Liver (tissue), 9 donors: ENCODE data around the gene ST7. TPM values are rescaled to one million over a fixed set of nuclear protein-coding genes. Genes with fewer than 3 reads are reported as not detected.
"Not testable (repeated sequence)": the region's sequence is repeated elsewhere in the genome, so short reads cannot be mapped to it uniquely, and the experiment has no call there.

Source experiments
- DNase-seq: peaks from one replicate; pipeline ENCODE4 v3.0.0-alpha.2; 2017; ENCODE audit warnings: low spot score
- H3K27ac ChIP-seq, 2 donors: one replicate each; pipeline ENCODE4 v1.7.0; 2013; ENCODE audit warnings: inconsistent platforms in 2 of 2, low read length in 2 of 2, control low read depth in 1 of 2, low read depth in 1 of 2, mild to moderate bottlenecking in 1 of 2
- H3K27me3 ChIP-seq, 4 donors: one replicate each; pipeline versions ENCODE4 v1.6.1 to v1.7.0; 2013; ENCODE audit warnings: low read length in 3 of 4, inconsistent platforms in 1 of 4, mild to moderate bottlenecking in 1 of 4, moderate library complexity in 1 of 4; ENCODE audit not compliant: control insufficient read depth in 4 of 4, insufficient read depth in 4 of 4
- H3K36me3 ChIP-seq, 4 donors: one replicate each; pipeline versions ENCODE4 v1.6.1 to v1.7.0; 2013; ENCODE audit warnings: low read length in 3 of 4, mild to moderate bottlenecking in 3 of 4, low read depth in 1 of 4, moderate library complexity in 1 of 4; ENCODE audit not compliant: control insufficient read depth in 4 of 4, insufficient read depth in 3 of 4
- H3K4me1 ChIP-seq, 4 donors: one replicate each; pipeline versions ENCODE4 v1.6.1 to v1.7.0; 2013; ENCODE audit warnings: low read length in 3 of 4, mild to moderate bottlenecking in 3 of 4, moderate library complexity in 1 of 4; ENCODE audit not compliant: control insufficient read depth in 4 of 4, insufficient read depth in 4 of 4
- H3K4me3 ChIP-seq, 3 donors: one replicate each; pipeline versions ENCODE4 v1.6.1 to v1.7.0; 2013; ENCODE audit warnings: low read length in 3 of 3, control low read depth in 1 of 3, low read depth in 1 of 3, mild to moderate bottlenecking in 1 of 3
- H3K9ac ChIP-seq, 2 donors: one replicate each; pipeline ENCODE4 v1.7.0; 2013; ENCODE audit warnings: low read length in 2 of 2, mild to moderate bottlenecking in 2 of 2, moderate library complexity in 2 of 2, control low read depth in 1 of 2, low read depth in 1 of 2
- H3K9me3 ChIP-seq, 4 donors: one replicate each; pipeline versions ENCODE4 v1.6.1 to v1.7.0; 2013; ENCODE audit warnings: low read length in 3 of 4; ENCODE audit not compliant: control insufficient read depth in 4 of 4
- CTCF ChIP-seq: fragments of 150-350 bp; IDR thresholded peaks from 2 replicates; pipeline ENCODE4 v1.5.1; 2017; ENCODE audit warnings: improper control_type of control experiment, low read depth, low read length; ENCODE audit not compliant: missing input control
- EGR1 ChIP-seq, 2 donors: IDR thresholded peaks; 2 replicates each; pipeline ENCODE4 v1.6.1; 2016 to 2018; ENCODE audit warnings: antibody characterized with exemption in 2 of 2, low read depth in 2 of 2
- FOXA1 ChIP-seq: IDR thresholded peaks from 2 replicates; pipeline ENCODE4 v1.6.1; 2016; ENCODE audit warnings: antibody characterized with exemption
- FOXA2 ChIP-seq: IDR thresholded peaks from 2 replicates; pipeline ENCODE4 v1.6.1; 2016; ENCODE audit warnings: antibody characterized with exemption
- GABPA ChIP-seq, 2 donors: IDR thresholded peaks in 1 of 2; conservative IDR thresholded peaks in 1 of 2; 2 replicates each; pipeline ENCODE4 v1.6.1; 2016; ENCODE audit warnings: antibody characterized with exemption in 2 of 2, mild to moderate bottlenecking in 1 of 2, moderate library complexity in 1 of 2
- JUND ChIP-seq, 2 donors: IDR thresholded peaks; 2 replicates each; pipeline ENCODE4 v1.6.1; 2016; ENCODE audit warnings: antibody characterized with exemption in 2 of 2
- NR2F2 ChIP-seq: IDR thresholded peaks from 2 replicates; pipeline ENCODE4 v1.6.1; 2016; ENCODE audit warnings: antibody characterized with exemption
- YY1 ChIP-seq: IDR thresholded peaks from 2 replicates; pipeline ENCODE4 v1.6.1; 2016; ENCODE audit warnings: antibody characterized with exemption, mild to moderate bottlenecking
- WGBS: extraction: QIAGEN DNeasy Blood & Tissue Kit; methylation state at CpG from one replicate; pipeline ENCODE4 v1.1.7; 2013; 5-methylcytosine and 5-hydroxymethylcytosine counted together
- polyA plus RNA-seq, 2 donors: library from polyadenylated mRNA; stranded (reverse) in 1 of 2; unstranded in 1 of 2; fragments of 200-250 nt in 1 of 2; fragments of >200 nt in 1 of 2; fragmentation: Nextera tagmentation in 1 of 2; extraction: Ambion mirVana in 1 of 2; gene quantifications; one replicate each; pipeline versions ENCODE4 v1.2.1 to v1.2.3, GENCODE V29; 2013 to 2015
- total RNA-seq, 2 donors: library from RNA; depleted of rRNA; stranded (reverse); fragments of >200 nt; gene quantifications; one replicate each; pipeline ENCODE4 v1.2.3, GENCODE V29; 2014
- TF ChIP-seq, protein P1 (sequence below): IDR thresholded peaks from 2 replicates; pipeline ENCODE4 v1.6.1; 2016; ENCODE audit warnings: antibody characterized with exemption, mild to moderate bottlenecking
- TF ChIP-seq, protein P2 (sequence below): IDR thresholded peaks from 2 replicates; pipeline ENCODE4 v1.6.1; 2016; ENCODE audit warnings: antibody characterized with exemption
- TF ChIP-seq, protein P3 (sequence below): IDR thresholded peaks from 2 replicates; pipeline ENCODE4 v1.6.1; 2016; ENCODE audit warnings: antibody characterized with exemption
- donor health status: healthy.
- donor health status: healthy.
- donor health status: healthy.
- donor health status: healthy.
- donor health status: healthy.

ST7 gene
- total and polyA plus RNA-seq, 4 donors = 13.5 to 30.7 (median 22.6) TPM

DNA sequence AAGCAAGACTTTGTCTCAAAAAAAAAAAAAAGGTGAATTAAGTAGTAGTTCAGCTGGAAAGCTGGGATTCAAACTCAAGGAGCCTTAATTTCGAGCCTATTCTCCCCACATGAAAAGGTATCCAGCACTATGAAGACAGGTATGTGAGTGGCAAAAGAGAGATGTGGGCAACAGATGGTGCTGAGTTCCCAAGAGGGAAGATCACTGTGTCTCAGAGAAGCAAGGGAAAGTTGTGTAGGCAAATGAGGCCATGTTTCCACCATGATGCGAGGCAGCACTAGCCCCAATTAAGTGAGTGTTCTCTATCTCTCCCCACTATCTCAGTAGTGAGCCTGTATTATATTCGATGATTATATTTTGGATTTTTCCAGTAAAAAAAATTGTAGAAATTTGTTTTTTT, 19.8 kb upstream of the ST7 start (continued):
- TF ChIP-seq, protein P1, sequence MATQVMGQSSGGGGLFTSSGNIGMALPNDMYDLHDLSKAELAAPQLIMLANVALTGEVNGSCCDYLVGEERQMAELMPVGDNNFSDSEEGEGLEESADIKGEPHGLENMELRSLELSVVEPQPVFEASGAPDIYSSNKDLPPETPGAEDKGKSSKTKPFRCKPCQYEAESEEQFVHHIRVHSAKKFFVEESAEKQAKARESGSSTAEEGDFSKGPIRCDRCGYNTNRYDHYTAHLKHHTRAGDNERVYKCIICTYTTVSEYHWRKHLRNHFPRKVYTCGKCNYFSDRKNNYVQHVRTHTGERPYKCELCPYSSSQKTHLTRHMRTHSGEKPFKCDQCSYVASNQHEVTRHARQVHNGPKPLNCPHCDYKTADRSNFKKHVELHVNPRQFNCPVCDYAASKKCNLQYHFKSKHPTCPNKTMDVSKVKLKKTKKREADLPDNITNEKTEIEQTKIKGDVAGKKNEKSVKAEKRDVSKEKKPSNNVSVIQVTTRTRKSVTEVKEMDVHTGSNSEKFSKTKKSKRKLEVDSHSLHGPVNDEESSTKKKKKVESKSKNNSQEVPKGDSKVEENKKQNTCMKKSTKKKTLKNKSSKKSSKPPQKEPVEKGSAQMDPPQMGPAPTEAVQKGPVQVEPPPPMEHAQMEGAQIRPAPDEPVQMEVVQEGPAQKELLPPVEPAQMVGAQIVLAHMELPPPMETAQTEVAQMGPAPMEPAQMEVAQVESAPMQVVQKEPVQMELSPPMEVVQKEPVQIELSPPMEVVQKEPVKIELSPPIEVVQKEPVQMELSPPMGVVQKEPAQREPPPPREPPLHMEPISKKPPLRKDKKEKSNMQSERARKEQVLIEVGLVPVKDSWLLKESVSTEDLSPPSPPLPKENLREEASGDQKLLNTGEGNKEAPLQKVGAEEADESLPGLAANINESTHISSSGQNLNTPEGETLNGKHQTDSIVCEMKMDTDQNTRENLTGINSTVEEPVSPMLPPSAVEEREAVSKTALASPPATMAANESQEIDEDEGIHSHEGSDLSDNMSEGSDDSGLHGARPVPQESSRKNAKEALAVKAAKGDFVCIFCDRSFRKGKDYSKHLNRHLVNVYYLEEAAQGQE = no peak
- no peak for TF ChIP-seq FOXA2
- TF ChIP-seq EGR1 (IDR thresholded peaks at IDR 0.05; ENCODE audit: low read depth in 2 of 2) = no peak
- no peak for TF ChIP-seq GABPA (IDR thresholded peaks at IDR 0.05 in 1 of 2, conservative IDR thresholded peaks at IDR 0.05 in 1 of 2)

GRCh38 chr7:116934580-116934979, 18.7 kb upstream of the ST7 start:
- no peaks in the 10 kb centered on the region for H3K27me3 ChIP-seq
- no peaks in the 10 kb centered on the region for H3K9me3 ChIP-seq
- no peak overlapping the region for H3K4me3 ChIP-seq
- 72% methylated on average over 2 of the region's 2 CpGs for WGBS
- DNase-seq = no peak
- TF ChIP-seq JUND (IDR thresholded peaks at IDR 0.05) = no peak
- no peak for TF ChIP-seq CTCF
- TF ChIP-seq, protein P2, sequence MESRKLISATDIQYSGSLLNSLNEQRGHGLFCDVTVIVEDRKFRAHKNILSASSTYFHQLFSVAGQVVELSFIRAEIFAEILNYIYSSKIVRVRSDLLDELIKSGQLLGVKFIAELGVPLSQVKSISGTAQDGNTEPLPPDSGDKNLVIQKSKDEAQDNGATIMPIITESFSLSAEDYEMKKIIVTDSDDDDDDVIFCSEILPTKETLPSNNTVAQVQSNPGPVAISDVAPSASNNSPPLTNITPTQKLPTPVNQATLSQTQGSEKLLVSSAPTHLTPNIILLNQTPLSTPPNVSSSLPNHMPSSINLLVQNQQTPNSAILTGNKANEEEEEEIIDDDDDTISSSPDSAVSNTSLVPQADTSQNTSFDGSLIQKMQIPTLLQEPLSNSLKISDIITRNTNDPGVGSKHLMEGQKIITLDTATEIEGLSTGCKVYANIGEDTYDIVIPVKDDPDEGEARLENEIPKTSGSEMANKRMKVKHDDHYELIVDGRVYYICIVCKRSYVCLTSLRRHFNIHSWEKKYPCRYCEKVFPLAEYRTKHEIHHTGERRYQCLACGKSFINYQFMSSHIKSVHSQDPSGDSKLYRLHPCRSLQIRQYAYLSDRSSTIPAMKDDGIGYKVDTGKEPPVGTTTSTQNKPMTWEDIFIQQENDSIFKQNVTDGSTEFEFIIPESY = no peak
- TF ChIP-seq FOXA2 = no peak
- peaks cover 0 to 4% (median 1%) of the 10 kb centered on the region in 4 donors for H3K4me1 ChIP-seq
- no peaks in the 10 kb centered on the region for H3K36me3 ChIP-seq
- no peak overlapping the region for H3K27ac ChIP-seq
- no peak overlapping the region for H3K9ac ChIP-seq

- not testable (repeated sequence) for H3K9ac ChIP-seq, H3K4me3 ChIP-seq, H3K9me3 ChIP-seq, DNase-seq, H3K27me3 ChIP-seq, H3K4me1 ChIP-seq, H3K36me3 ChIP-seq, H3K27ac ChIP-seq
- 84% methylated on average over 4 of the region's 4 CpGs for WGBS
Measured at GRCh38 chr7:116936844-116937243, 16.5 kb upstream of the ST7 start.

DNA sequence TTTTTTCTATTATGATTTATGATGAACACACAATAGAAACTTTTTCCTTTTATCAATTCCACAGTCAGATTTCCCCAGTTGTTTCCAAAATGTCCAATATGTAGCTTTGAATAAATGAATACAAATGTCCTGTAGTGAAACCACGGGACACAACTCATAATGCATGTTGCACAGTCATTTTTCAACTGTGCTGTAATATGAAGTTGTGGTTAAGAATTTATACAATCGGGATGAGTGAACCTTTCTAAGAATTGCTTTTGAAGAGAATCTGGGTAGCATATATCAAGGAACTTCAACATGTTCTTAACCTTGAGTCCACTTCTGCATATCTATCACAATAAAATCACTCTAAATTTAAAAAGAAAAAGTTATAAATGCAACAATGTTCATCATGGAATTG, 14.6 kb upstream of the ST7 start:
- no peaks in the 10 kb centered on the region for H3K27me3 ChIP-seq
- no peak overlapping the region for H3K27ac ChIP-seq
- no peaks in the 10 kb centered on the region for H3K4me1 ChIP-seq
- no peak for DNase-seq
- 91% methylated on average over 2 of the region's 2 CpGs for WGBS
- H3K4me3 ChIP-seq = no peak overlapping the region
- no peaks in the 10 kb centered on the region for H3K36me3 ChIP-seq
- H3K9ac ChIP-seq = no peak overlapping the region
- no peaks in the 10 kb centered on the region for H3K9me3 ChIP-seq
- TF ChIP-seq EGR1 (IDR thresholded peaks at IDR 0.05; ENCODE audit: low read depth in 2 of 2) (no peak), NR2F2 (no peak), JUND (IDR thresholded peaks at IDR 0.05) (no peak), CTCF (no peak), GABPA (IDR thresholded peaks at IDR 0.05 in 1 of 2, conservative IDR thresholded peaks at IDR 0.05 in 1 of 2) (no peak), YY1 (no peak), FOXA1 (no peak)
- TF ChIP-seq, protein P2 = no peak
- TF ChIP-seq, protein P3, sequence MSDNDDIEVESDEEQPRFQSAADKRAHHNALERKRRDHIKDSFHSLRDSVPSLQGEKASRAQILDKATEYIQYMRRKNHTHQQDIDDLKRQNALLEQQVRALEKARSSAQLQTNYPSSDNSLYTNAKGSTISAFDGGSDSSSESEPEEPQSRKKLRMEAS = no peak
